HG02642 (cell line): Measurements from ENCODE around the gene TTC3.
"Not testable (repeated sequence)": the region's sequence is repeated elsewhere in the genome, so short reads cannot be mapped to it uniquely, and the experiment has no call there.

ENCODE experiments used
- ATAC-seq: cut with Tn5 transposase; IDR thresholded peaks from one replicate; pipeline ENCODE4 v1.9.1; 2021; ENCODE audit warnings: mild to moderate bottlenecking; ENCODE audit not compliant: unreplicated experiment, poor library complexity

The TTC3 gene

DNA sequence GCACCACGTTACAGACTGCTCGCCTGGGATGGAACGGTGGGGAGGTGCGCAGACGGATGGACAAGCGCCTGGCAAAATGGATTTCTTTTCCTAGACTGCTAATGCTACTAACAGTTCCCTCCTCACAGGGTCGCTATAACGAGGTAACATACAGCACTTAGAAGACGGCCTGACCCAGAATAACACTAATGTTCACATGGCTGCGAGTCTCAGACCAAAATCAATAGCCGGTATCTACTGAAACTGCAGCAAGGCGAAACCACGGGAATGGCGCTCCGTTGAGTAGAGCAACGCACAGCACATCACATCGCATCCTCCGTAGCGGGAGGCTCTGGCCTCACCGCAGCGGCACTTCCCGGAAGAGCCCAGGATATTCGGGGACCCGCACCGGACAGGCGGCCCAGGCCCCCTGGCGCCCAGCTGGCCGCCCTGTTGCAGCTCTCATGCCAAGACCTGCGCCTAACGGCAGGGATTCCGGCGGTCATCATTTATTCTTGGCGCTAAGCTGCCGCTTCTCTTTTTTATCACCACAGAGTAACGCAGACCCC lies 147.5 kb downstream of the TTC3 start:
- ATAC-seq, result peak; percentile 48

DNA sequence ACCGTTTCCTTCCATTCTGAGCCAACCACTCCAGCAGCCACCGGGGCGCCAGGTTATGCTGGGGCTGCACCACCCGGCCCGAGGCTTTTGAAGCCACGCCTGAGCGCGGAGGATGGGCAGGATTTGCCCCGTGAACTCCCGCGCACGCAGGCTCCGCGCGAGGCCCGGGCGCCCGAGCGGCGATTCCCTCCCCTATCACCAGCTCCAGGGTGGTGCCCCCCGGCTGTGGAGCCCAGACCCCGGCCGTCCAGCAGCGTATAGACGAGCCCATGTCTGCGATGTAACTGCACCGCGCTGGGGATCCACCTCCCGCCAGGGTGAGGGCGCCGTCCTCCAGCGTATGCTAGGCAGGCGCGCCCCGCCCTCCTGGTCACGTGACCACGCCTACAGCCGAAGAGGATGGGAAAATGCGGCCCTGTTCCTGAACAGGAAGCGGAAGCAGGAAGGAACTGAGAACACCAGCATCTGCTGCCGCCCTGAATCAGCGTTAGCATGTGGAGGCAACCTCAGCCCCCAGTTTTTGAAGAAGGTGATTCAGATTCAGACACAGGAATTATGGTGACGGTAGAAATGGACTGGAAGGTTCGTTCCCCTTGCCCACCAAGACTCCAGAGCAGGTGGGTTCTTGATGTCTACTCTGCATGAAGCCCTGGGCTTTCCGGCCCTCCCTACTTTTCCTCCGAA lies 148.1 kb downstream of the TTC3 start:
- ATAC-seq, result peak; percentile 91

DNA sequence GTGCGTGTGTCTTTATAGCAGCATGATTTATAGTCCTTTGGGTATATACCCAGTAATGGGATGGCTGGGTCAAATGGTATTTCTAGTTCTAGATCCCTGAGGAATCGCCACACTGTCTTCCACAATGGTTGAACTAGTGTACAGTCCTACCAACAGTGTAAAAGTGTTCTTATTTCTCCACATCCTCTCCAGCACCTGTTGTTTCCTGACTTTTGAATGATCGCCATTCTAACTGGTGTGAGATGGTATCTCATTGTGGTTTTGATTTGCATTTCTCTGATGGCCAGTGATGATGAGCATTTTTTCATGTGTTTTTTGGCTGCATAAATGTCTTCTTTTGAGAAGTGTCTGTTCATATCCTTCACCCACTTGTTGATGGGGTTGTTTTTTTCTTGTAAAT lies 149.2 kb downstream of the TTC3 start:
- ATAC-seq, result not testable (repeated sequence)

DNA sequence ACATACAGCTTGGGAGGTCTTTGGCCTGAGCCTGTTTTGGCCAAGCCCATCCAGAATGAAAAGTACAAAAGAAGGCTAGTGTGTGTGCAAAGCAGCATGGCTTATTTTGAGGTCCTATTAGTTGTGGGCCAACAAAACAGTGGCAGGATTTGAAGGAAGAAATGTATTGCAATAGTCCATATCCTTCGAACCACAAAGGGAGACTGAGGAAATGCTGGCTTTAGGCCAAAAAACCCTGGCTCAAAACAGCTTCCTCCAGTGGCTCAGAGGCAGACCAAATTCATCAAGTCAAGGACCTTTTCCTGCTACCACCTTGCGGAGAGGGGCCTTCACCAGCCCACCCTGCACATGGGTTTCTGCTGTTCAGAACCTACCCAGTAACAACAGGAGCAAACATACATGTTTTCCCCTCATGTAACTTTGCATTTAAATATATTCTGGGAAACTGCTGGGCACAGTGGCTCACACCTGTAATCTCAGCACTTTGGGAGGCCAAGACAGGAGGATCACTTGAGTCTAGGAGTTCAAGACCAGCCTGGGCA lies 150.8 kb downstream of the TTC3 start:
- no peak for ATAC-seq

DNA sequence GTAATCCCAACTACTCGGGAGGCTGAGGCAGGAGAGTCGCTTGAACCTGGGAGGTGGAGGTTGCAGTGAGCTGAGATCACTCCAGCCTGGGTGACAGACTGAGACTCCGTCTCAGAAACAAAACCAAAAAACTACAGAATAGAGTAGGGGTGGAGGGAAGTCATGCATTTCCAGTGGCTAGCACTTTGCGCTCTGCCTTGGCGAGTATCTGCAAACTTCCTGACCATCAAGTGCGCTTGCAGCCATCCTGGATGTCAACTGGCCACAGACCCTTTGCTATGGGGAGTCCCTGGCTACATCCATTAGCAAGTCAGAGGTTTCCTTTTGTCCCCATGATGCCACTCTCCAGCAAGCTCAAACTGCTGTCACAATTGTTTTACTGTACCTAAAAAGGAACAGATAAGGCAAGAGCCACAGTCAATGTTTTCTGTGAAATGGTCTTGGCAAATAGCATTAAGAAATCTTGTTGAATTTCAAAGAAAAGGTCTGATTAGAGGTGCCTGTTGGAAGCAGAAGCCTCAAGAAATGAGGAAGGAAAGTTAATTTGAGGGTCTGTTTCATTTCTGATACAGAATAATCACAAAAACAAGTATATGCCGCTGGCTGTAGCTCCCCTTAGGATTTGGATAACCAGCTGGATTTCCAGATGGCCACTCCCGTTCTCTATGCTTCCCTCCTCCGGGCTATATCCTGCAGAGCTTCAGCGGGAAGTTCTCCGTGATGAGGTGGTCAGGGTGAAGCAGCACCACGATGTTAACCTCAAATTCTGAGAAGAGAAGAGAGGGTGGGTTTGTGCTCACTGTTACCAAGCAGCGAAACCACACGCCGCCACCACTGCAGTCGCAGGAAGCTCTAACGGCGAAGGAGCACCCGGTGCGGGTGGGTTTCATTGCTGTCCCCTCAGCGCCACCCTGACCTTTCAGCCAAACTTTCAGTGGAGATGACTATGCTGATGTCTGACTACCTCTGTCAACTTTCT lies 152.1 kb downstream of the TTC3 start:
- ATAC-seq, result no peak

DNA sequence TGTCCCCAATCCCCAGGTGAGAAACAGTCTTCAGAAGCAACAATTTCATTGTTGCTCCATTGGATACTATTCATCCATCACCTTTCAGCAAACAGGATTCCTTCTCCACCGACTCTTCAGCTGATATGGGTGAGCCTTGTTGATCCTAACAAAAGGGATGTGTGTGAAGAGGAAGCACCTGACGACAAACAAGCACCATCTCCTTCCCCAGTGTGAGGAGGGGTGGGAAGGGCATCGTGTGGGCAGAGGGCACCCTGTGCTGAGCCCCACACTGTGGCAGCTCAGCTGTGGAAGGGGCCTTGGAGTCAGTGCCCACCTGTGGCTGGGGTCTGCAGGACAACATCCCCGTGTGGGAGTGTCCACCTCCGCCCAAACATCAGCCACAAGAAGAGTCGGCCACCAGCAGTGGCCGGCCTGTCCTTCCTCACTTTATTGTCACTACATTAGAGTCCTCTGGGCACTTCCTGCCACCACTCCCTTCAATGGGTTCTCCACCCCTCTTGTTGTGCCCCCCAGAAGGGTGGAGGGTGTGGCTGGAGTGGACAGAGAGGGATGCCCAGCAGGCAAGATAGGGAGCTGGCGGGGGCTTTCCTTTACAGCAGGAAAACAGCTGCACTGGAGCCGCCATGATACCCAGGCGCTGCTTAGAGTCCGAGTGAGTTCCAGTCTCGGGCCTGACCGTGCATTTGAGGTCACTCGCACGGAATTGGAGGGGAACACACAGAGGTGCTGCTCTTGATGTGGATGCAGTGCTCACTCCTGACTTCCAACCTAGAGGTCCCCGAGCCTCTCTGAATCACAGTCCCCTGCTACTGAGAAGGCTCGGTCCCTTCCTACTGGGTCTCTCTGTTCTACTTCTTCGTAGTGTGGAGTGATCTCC lies 153.2 kb downstream of the TTC3 start:
- ATAC-seq, result no peak

DNA sequence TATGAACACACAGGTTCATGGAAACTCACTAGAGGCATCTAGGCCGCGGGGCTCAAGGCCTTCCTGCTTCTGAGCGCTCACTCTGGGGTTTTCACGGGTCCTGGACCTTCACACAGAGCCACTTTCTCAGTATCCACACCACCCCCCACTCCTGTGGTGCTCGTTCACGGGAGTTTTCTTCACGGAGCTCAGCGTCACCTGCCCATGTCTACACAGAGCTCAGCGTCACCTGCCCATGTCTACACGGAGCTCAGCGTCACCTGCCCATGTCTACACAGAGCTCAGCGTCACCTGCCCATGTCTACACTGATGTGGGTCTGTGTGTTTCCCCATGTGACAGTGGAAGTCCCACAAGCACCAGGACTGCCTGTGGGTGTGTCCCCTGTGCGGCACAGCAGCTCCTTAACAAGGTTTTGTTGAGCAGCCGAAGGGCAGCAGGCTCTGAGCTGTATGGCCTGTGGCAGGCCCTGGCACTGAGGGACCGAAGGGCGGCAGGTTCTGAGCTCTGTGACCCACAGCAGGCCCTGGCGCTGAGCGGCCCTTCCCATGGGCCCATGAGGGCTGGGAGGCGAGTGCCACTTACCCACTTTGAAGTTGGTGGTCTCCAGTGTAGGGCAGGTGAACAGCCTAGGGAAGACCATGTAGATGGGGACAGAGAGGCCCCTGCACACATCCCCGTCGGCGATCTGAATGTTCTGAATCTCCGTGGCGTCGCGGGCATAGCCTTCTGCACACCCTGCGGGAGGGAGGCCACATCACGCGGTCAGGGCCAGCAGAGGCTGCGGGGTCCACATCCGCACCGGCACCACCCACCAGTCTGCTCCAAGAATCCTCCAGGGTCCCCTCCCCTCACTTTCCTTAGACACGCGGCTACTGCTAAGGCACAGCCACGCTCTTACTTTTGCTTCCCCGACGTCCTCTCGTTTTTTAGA lies 154.3 kb downstream of the TTC3 start:
- no peak for ATAC-seq

DNA sequence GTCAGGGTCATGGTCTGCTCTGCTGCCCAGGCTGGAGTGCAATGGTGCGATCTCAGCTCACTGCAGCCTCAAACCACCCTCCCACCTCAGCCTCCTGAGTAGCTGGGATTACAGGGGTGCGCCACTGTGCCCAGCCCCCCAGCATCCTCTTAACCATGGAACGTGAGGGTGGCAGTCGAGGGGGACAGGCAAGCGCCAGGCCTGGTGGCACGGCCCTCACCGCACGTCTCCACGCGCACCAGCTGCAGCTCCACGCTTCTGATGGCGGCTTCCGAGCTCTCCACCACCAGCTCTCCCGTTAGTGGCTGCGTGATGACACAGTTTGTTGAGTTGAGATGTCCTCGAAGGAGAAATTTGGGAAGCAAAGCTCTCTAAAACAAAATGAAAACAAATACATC lies 154.9 kb downstream of the TTC3 start:
- no peak for ATAC-seq

DNA sequence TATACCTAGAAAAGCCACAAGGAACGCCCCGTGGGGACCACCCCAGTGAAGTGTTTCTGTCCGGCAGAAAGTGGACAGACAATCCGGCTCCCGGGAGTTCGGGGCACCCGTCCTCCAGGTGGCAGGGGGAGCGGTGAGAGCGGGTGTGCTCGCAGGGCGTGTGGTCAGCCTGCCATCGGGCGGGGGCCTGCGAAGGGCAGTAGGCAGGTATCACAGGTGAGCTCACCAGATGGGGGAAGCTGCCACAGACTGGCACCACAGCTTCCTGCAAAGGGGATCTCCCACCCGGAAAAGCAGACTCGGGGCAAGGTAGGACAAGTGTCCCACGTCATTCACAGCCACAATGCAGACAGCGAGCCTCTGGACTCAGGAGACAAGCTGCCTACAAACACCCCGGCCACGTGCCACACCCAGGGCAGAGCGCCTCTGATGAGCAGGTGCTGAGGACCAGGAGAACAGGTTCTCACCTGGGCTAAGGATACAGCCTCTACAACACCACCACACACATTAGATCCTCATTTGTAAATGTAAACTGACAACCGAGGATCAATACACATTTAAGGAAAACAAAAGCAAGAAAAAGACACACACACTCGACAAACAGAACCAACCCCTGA lies 157.7 kb downstream of the TTC3 start:
- no peak for ATAC-seq

DNA sequence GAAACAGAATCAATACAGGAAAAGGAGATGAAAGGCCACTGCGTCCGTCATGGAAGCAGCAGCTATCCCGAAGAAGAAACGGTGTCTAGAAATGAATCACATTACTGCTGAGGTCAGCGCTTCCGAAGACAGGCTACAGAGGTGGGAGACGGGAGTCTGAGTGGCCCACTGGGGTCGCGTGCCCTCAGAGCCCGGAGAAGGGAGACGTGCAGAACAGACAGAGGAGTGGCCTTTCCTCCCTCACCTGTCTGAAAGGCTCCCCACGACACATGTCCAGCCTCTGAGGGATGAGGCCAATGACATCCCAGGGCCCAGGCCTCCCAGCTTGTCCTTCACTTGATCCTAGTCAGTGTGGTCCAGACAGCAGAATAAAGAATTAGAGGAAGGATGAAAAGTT lies 158.2 kb downstream of the TTC3 start:
- ATAC-seq, result no peak

DNA sequence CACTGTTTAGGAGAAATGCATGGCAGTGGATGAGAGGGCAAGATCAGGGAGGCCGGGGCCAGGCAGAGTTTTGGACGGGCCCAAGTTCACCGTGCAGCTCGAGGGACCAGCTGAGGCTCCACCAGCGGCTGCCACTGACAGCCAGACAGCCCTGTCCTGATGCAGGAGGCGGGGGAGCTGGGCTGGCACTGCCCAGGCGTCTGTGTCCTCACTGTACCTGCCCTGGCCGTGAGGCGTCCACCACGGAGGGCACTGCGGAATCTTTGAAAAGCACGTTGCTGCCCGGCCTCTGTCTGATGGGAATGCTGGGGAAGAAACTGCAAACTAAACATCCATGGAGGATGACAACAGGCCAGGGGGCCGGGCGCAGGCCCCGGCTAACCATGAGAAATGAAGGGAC lies 158.6 kb downstream of the TTC3 start:
- no peak for ATAC-seq

DNA sequence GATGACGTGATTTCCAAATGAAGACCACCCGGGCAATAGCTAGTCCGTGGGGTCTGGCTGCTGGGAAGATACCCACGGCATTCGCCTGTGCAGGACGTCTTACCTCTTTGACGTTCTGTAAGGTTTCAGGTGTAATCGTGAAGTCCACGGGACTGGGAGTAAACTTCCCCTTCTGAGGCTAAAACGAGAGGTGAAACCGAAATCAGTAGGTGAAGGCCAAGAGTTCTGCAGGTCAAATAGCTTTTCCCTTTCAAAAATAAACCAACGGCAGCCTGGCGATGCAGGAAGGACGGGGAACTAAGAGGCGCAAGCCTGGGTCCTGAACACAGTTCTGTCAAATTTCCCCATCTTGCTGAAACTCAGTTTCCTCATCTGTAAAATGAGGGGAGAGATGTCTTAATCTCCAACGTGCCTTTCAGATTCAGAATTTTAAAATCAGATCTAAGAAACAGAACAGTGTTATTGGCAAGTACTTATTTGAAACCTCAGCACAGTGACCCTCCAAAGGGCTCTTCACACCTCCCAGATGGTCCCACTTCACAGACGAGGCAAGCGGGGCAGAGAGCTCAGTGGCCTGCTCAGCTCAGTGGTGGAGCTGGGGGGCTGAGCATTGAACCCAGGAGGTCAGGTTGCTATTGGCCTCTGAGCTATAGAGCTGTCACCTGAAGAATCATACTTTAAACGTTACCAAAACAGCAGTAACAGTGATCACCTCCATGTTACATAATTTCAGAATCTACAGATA lies 159.4 kb downstream of the TTC3 start:
- no peak for ATAC-seq

DNA sequence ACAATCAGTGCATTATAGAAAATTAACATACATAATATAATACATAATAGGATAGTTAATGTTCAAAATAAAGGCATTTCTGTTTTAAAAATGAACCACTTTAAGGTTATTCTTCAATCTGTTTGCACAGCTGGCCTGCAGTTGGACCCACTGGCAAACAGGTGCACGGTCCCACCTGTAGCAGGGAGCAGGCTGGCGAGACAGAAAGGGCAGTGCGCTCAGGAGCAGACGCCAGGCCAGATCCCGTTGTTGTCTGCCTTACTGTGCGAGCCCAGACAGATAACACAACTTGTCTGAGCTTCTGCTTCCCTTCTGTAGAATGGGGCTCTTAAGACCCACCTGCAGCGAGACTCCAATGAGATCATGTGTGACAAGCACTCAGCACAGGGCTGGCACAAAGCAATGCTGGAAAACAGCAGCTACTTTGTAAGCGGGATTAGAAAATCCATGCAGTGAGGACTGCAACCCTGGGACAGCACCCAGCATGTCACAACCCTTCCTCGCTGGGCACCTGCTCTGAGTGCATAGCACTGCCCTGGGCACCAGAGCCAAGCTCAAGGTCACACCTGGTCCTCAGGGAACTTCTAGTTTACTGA lies 160.6 kb downstream of the TTC3 start:
- no peak for ATAC-seq

DNA sequence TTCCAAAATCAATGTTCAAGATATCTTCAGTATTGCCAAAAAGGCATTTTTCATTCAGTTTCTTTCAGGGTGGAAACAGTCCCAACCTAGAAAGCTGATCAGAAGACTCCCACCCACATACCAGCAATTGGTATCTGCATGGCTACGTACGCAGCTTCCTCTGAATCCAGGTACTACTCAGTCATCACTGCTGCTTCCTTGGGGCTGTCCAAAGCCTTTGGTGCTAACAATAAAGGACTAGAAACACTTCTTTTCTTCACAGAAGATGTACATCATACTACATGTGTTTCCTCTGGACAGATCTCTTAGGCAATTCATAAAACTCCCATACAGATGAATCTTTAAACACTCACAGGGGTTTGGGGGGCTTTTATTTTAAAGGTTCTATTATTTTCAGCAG lies 164.3 kb downstream of the TTC3 start:
- ATAC-seq, result no peak

DNA sequence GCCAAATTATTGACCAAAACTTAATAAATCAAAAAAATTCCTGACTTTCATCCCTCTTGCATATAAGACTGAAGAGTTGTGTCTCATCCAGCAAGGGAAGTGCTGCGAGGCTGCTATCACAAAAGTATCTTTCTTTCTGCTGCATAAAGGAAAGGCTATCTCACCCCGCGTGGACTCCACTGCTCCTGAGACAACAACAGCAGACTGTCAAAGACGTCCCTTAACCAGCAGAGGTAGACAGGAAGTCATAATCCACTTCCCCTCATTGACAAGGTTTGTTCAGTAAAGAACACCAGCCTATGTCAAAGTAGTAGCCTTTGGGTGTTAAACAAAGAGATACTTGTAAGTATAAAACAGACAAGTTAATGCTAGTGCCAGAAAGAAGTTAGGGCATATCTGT lies 164.7 kb downstream of the TTC3 start:
- no peak for ATAC-seq

DNA sequence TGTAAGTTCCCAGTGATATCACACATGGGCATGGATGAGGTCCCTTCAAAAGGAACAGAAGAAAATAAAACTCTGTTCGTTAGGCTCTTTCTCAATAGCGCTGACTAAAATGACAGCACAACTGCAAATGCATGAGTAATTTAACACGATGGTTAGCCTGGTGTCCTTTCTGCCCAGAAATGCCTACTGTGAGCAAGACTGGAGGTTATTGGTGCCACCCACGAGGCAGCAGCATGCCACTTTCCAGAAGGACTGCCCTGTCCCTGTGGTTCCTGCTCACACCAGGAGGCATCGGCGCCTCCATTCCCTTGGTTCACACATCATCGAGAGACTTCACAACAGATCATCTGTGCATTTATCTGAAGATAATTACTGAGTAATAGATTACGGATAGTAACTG lies 167.9 kb downstream of the TTC3 start:
- ATAC-seq, result no peak

DNA sequence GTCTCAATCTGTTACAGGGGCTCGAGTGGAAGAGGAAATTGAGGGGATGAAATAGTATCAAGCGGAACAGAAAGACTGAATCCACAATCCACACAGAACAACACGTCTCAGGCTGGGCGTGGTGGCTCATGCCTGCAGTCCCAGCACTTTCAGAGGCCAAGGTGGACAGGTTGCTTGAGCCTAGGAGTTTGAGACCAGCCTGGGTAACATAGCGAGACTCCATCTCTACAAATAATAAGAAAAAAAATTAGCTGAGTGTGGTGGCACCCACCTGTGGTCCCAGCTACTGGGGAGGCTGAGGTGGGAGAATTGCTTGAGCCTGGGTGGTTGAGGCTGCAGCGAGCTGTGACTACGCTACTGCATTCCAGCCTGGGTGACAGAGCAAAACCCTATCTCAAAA lies 168.4 kb downstream of the TTC3 start:
- ATAC-seq, result no peak

DNA sequence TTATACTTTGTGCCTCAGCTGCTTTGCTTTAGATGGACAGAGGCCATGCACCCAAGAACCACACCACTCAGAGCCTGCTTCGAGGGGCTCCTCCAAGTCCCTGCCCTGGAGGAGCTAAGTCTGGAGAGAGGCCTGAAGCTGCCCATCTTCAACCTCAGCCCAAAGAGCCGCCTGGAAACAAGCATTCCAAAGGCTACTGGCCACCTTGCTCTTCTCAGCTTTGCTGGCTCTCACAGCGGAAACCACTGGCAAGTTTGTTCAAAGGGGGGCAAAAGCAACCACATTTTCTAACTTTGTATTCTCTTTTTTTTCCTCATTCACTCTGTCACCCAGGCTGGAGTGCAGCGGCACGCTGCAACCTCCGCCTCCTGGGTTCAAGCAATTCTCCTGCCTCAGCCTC lies 170.9 kb downstream of the TTC3 start:
- ATAC-seq, result no peak
